GM12891 (cell line): Measurements from ENCODE around the gene NEB.

Experiments
- POLR2A ChIP-seq: IDR thresholded peaks from 2 replicates; pipeline ENCODE4 v1.6.1; 2011; ENCODE audit warnings: low read depth, low read length, control low read depth
- POLR2AphosphoS5 ChIP-seq: IDR thresholded peaks from 2 replicates; pipeline ENCODE4 v1.6.1; 2011; ENCODE audit warnings: low read depth, low read length, control low read depth
- POU2F2 ChIP-seq: IDR thresholded peaks from 2 replicates; pipeline ENCODE4 v1.6.1; 2011; ENCODE audit warnings: low read depth, mild to moderate bottlenecking, control low read depth, low read length, moderate library complexity
- SPI1 ChIP-seq: IDR thresholded peaks from 2 replicates; pipeline ENCODE4 v1.6.1; 2011; ENCODE audit warnings: low read depth, low read length, control low read depth
- TAF1 ChIP-seq: IDR thresholded peaks from 2 replicates; pipeline ENCODE4 v1.6.1; 2011; ENCODE audit warnings: low read depth, low read length, control low read depth

- no peak for TF ChIP-seq POLR2A
- no peak for TF ChIP-seq POLR2AphosphoS5
- TF ChIP-seq SPI1, result no peak
- no peak for TF ChIP-seq TAF1
- no peak for TF ChIP-seq POU2F2
Observed at GRCh38 chr2:151657667-151658076, 76.6 kb downstream of the NEB start.
